Measurements from ENCODE around the gene CD164. TPM values are rescaled to one million over a fixed set of nuclear protein-coding genes. Genes with fewer than 3 reads are reported as not detected.

Gene CD164
- total and polyA plus RNA-seq, 7 donors = 142 to 192 (median 177) TPM

DNA sequence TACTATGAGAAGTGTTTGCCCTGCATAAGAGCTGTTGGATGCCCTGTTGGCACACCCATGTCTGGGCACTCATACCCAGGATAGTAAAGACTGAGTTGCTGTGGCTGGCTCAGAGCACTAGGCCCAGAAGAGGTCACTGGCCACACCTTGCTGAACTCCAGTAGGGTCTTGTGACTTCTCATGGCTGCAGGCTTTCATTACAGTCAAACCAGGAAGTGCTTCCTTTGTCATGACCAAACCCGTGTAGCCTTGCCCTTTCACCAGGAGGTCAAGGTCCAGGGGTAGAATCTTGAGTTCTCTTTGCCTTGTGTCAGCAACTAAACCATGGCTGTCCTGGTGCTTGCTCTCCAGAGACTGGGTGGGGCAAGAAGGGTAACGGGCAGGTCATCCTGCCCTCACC lies 49.5 kb downstream of the CD164 start:
- H3K27me3 ChIP-seq = no peaks in the 10 kb centered on the region
- no peak overlapping the region for H3K27ac ChIP-seq
- no peaks in the 10 kb centered on the region for H3K36me3 ChIP-seq
- H3K4me3 ChIP-seq = no peak overlapping the region
- H3K4me1 ChIP-seq = no peaks in the 10 kb centered on the region
- TF ChIP-seq POLR2A (IDR thresholded peaks at IDR 0.05) (no peak), EP300 (IDR thresholded peaks at IDR 0.05) (no peak), POLR2AphosphoS5 (IDR thresholded peaks at IDR 0.05) (no peak)
- TF ChIP-seq, protein P1, sequence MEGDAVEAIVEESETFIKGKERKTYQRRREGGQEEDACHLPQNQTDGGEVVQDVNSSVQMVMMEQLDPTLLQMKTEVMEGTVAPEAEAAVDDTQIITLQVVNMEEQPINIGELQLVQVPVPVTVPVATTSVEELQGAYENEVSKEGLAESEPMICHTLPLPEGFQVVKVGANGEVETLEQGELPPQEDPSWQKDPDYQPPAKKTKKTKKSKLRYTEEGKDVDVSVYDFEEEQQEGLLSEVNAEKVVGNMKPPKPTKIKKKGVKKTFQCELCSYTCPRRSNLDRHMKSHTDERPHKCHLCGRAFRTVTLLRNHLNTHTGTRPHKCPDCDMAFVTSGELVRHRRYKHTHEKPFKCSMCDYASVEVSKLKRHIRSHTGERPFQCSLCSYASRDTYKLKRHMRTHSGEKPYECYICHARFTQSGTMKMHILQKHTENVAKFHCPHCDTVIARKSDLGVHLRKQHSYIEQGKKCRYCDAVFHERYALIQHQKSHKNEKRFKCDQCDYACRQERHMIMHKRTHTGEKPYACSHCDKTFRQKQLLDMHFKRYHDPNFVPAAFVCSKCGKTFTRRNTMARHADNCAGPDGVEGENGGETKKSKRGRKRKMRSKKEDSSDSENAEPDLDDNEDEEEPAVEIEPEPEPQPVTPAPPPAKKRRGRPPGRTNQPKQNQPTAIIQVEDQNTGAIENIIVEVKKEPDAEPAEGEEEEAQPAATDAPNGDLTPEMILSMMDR (IDR thresholded peaks at IDR 0.05) = no peak
- DNase-seq = no peak
- intact Hi-C loops (cut with DNase I) = no loop called here
- WGBS, 2 donors = 19 to 58% methylated on average over 2 of the region's 2 CpGs
- H3K9me3 ChIP-seq = no peaks in the 10 kb centered on the region

DNA sequence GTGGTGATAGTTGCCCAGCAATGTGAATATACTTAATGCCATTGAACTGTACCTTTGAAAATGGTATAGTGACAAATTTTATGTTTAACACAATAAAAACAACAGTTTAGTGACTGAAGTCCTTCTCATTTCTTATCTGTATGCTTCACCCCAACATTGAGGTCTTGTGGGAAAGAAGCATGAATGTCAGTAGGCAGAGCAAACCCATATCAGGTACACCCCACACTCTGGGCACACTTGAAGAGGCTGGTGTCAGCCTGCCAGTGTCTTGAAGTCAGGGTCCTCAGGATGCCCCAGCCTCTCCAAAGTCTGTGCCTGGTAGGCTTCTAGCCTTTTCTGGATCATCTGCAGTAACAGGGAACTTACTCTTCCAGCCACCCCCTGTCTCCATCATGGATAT lies 51.2 kb downstream of the CD164 start:
- no peaks in the 10 kb centered on the region for H3K27me3 ChIP-seq
- no peaks in the 10 kb centered on the region for H3K9me3 ChIP-seq
- TF ChIP-seq, protein P1 (IDR thresholded peaks at IDR 0.05) = no peak
- no peak for TF ChIP-seq POLR2AphosphoS5 (IDR thresholded peaks at IDR 0.05)
- TF ChIP-seq POLR2A (IDR thresholded peaks at IDR 0.05) = no peak
- TF ChIP-seq EP300 (IDR thresholded peaks at IDR 0.05) = no peak
- no peak for DNase-seq
- H3K4me1 ChIP-seq = no peaks in the 10 kb centered on the region
- intact Hi-C loops (cut with DNase I) = no loop called here
- H3K27ac ChIP-seq = no peak overlapping the region
- H3K36me3 ChIP-seq = no peaks in the 10 kb centered on the region
- H3K4me3 ChIP-seq = no peak overlapping the region

DNA sequence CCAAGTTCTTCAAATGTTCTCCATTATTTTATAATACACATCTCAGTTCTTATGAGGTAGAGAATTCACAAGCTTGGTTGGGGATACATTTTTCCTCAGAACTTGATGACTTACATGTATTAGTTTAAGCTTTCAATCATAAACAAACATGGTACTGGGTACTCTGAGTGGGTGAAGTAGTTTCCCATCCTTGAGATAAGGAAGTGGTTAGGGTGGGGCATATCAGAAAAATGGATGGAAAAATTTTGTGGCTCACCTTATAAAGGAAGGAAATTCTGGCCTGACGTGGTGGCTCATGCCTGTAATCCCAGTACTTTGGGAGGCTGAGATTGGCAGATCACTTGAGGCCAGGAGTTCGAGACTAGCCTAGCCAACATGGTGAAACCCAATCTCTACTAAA lies 52.0 kb downstream of the CD164 start:
- intact Hi-C loops (cut with DNase I) = no loop called here
- Histone ChIP-seq H3K27me3 (no peaks in the 10 kb centered on the region), H3K9me3 (no peaks in the 10 kb centered on the region), H3K4me1 (no peaks in the 10 kb centered on the region), H3K4me3 (no peak overlapping the region), H3K36me3 (no peaks in the 10 kb centered on the region), H3K27ac (no peak overlapping the region)
- TF ChIP-seq POLR2A (IDR thresholded peaks at IDR 0.05) = no peak
- TF ChIP-seq, protein P1 (IDR thresholded peaks at IDR 0.05) = no peak
- TF ChIP-seq EP300 (IDR thresholded peaks at IDR 0.05) = no peak
- TF ChIP-seq POLR2AphosphoS5 (IDR thresholded peaks at IDR 0.05) = no peak
- DNase-seq = no peak
- WGBS, 2 donors = 80 to 85% methylated on average over 2 of the region's 2 CpGs

DNA sequence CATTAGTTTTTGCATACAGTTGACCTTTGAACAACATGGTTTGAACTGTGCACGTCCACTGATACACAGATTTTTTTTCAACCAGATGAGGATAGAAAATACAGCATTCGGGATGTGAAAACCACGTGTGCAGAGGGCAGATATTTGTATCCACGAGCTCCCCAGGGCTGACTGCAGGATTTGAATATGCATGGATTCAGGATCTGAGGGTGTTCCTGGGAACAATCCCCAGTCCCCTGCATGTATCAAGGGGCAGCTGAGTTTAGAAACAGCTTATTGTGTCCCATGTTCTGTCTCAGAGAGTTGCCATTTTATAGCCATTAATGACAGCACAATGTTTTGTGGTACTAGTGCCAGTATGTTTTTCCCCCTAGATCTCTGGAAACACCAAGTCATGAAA lies 53.6 kb downstream of the CD164 start:
- H3K27me3 ChIP-seq = no peaks in the 10 kb centered on the region
- H3K36me3 ChIP-seq = no peaks in the 10 kb centered on the region
- 63 to 81% methylated on average over 4 of the region's 4 CpGs for WGBS, 2 donors
- intact Hi-C loops (cut with DNase I) = no loop called here
- DNase-seq = no peak
- no peak overlapping the region for H3K4me3 ChIP-seq
- TF ChIP-seq, protein P1 (IDR thresholded peaks at IDR 0.05) = no peak
- TF ChIP-seq POLR2A (IDR thresholded peaks at IDR 0.05) = no peak
- TF ChIP-seq EP300 (IDR thresholded peaks at IDR 0.05) = no peak
- no peak for TF ChIP-seq POLR2AphosphoS5 (IDR thresholded peaks at IDR 0.05)
- H3K4me1 ChIP-seq = no peaks in the 10 kb centered on the region
- no peak overlapping the region for H3K27ac ChIP-seq
- no peaks in the 10 kb centered on the region for H3K9me3 ChIP-seq

DNA sequence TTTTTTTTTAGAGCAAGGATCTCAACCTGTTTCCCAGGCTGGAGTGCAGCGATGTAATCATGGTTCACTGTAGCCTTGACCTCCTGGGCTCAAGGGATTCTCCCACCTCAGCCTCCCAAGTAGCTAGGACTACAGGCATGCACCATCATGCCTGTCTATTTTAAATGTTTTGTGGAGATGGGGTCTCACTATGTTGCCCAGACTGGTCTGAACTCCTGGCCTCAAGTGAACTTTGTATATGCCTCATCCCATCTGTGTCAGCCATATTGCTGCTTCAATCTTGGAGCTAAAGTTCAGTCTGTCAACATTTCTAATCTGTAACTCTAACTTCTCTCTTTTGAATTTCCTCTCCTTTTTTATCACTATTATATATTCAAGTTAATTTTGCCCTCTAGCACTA lies 54.3 kb downstream of the CD164 start:
- H3K27me3 ChIP-seq = no peaks in the 10 kb centered on the region
- TF ChIP-seq, protein P1 (IDR thresholded peaks at IDR 0.05) = no peak
- TF ChIP-seq POLR2A (IDR thresholded peaks at IDR 0.05) = no peak
- TF ChIP-seq POLR2AphosphoS5 (IDR thresholded peaks at IDR 0.05) = no peak
- no peak for TF ChIP-seq EP300 (IDR thresholded peaks at IDR 0.05)
- H3K36me3 ChIP-seq = no peaks in the 10 kb centered on the region
- no peak for DNase-seq
- H3K4me1 ChIP-seq = no peaks in the 10 kb centered on the region
- no peaks in the 10 kb centered on the region for H3K9me3 ChIP-seq
- no peak overlapping the region for H3K4me3 ChIP-seq
- no peak overlapping the region for H3K27ac ChIP-seq
- intact Hi-C loops (cut with DNase I) = no loop called here
- WGBS, 2 donors = 99 to 100% methylated on average over 1 of the region's 1 CpG

All from sigmoid colon (tissue), 7 donors.